Smooth muscle cell (in vitro differentiated cells): Measurements from ENCODE around the gene CDKN1A. TPM values are rescaled to one million over a fixed set of nuclear protein-coding genes. Genes with fewer than 3 reads are reported as not detected.

ENCODE experiments used
- DNase-seq: peaks from one replicate; lab custom pipeline; 2025; ENCODE audit not compliant: unreplicated experiment; lab: John Stamatoyannopoulos, UW
- H2AFZ ChIP-seq: fragments of 200-600 bp; sonication (generic); 2 replicates; pipeline ENCODE4 v1.6.0; 2016; ENCODE audit warnings: antibody characterized with exemption, low read depth, mild to moderate bottlenecking
- H3F3A ChIP-seq: fragments of 200-600 bp; sonication (generic); 2 replicates; pipeline ENCODE4 v1.6.0; 2017; ENCODE audit warnings: antibody characterized with exemption, low read depth
- H3K27ac ChIP-seq: fragments of 200-600 bp; sonication (generic); 2 replicates; pipeline ENCODE4 v1.5.1; 2016; ENCODE audit warnings: low read depth, mild to moderate bottlenecking
- H3K27me3 ChIP-seq: fragments of 200-600 bp; sonication (generic); 2 replicates; pipeline ENCODE4 v1.6.1; 2016; ENCODE audit warnings: low read depth, mild to moderate bottlenecking
- H3K36me3 ChIP-seq: fragments of 200-600 bp; sonication (generic); 2 replicates; pipeline ENCODE4 v1.5.1; 2016; ENCODE audit warnings: low read depth
- H3K4me1 ChIP-seq: fragments of 200-600 bp; sonication (generic); 2 replicates; pipeline ENCODE4 v1.5.1; 2016; ENCODE audit warnings: low read depth
- H3K4me2 ChIP-seq: fragments of 200-600 bp; sonication (generic); 2 replicates; pipeline ENCODE4 v1.6.0; 2016; ENCODE audit warnings: mild to moderate bottlenecking
- H3K4me3 ChIP-seq: fragments of 200-600 bp; sonication (generic); 2 replicates; pipeline ENCODE4 v1.5.1; 2016; ENCODE audit warnings: mild to moderate bottlenecking
- H3K79me2 ChIP-seq: fragments of 200-600 bp; sonication (generic); 2 replicates; pipeline ENCODE4 v1.6.0; 2016; ENCODE audit warnings: low read depth, mild to moderate bottlenecking
- H3K9ac ChIP-seq: fragments of 200-600 bp; sonication (generic); 2 replicates; pipeline ENCODE4 v1.6.0; 2016; ENCODE audit warnings: low read depth
- H3K9me3 ChIP-seq: fragments of 200-600 bp; sonication (generic); replicated peaks from 2 replicates; pipeline ENCODE4 v1.5.1; 2016; ENCODE audit warnings: low read depth
- H4K20me1 ChIP-seq: fragments of 200-600 bp; sonication (generic); 2 replicates; pipeline ENCODE4 v1.6.0; 2016; ENCODE audit warnings: low read depth
- WGBS: methylation state at CpG from one replicate; pipeline ENCODE4 v1.1.7; 2016; ENCODE audit warnings: low lambda C conversion rate; 5-methylcytosine and 5-hydroxymethylcytosine counted together
- polyA plus RNA-seq: library from polyadenylated mRNA; unstranded; fragments of >200 nt; fragmentation: Nextera tagmentation; extraction: Ambion mirVana; gene quantifications from 2 replicates; pipeline ENCODE4 v1.2.1, GENCODE V29; 2016
- total RNA-seq: library from RNA; depleted of rRNA; stranded (reverse); fragments of >200 nt; gene quantifications from 2 replicates; pipeline ENCODE4 v1.2.3, GENCODE V29; 2014
- TF ChIP-seq, protein P1 (sequence below): fragments of 200-600 bp; sonication (generic); IDR thresholded peaks from 2 replicates; pipeline ENCODE4 v1.5.1; 2017; ENCODE audit warnings: borderline replicate concordance, mild to moderate bottlenecking, antibody characterized with exemption; ENCODE audit not compliant: insufficient read depth, poor library complexity, severe bottlenecking

The CDKN1A gene
- total and polyA plus RNA-seq, 2 experiments from 2014 or later = 859 to 1,633 TPM

DNA sequence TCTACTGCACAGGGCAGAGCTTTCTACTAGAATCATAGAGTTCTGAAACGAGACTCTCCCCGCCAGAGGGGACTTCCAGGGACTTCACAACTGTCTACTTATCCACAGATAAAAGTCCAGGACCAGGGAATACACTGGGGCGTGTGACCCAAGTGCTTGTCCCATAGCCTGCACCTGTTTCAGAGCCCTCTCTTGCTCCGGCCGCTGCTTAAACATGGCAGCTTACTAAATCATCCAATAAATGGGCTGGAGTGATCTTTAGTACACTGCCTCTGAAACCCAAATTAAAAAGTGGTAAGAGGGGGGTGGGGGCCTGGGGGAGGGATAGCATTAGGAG lies 10.2 kb downstream of the CDKN1A start:
- Histone ChIP-seq H3K9ac (no peak overlapping the region), H3K79me2 (peaks cover 17% of the 10 kb centered on the region), H3K27ac (no peak overlapping the region), H3F3A (peaks cover 50% of the 10 kb centered on the region), H4K20me1 (peaks cover 67% of the 10 kb centered on the region), H3K4me1 (no peaks in the 10 kb centered on the region), H3K9me3 (no peaks in the 10 kb centered on the region), H3K4me3 (no peak overlapping the region), H3K4me2 (no peak overlapping the region), H3K36me3 (peaks cover 26% of the 10 kb centered on the region), H3K27me3 (no peaks in the 10 kb centered on the region), H2AFZ (no peak overlapping the region)
- no peak for DNase-seq
- TF ChIP-seq, protein P1, sequence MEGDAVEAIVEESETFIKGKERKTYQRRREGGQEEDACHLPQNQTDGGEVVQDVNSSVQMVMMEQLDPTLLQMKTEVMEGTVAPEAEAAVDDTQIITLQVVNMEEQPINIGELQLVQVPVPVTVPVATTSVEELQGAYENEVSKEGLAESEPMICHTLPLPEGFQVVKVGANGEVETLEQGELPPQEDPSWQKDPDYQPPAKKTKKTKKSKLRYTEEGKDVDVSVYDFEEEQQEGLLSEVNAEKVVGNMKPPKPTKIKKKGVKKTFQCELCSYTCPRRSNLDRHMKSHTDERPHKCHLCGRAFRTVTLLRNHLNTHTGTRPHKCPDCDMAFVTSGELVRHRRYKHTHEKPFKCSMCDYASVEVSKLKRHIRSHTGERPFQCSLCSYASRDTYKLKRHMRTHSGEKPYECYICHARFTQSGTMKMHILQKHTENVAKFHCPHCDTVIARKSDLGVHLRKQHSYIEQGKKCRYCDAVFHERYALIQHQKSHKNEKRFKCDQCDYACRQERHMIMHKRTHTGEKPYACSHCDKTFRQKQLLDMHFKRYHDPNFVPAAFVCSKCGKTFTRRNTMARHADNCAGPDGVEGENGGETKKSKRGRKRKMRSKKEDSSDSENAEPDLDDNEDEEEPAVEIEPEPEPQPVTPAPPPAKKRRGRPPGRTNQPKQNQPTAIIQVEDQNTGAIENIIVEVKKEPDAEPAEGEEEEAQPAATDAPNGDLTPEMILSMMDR = no peak
- WGBS = 84% methylated on average over 5 of the region's 5 CpGs

DNA sequence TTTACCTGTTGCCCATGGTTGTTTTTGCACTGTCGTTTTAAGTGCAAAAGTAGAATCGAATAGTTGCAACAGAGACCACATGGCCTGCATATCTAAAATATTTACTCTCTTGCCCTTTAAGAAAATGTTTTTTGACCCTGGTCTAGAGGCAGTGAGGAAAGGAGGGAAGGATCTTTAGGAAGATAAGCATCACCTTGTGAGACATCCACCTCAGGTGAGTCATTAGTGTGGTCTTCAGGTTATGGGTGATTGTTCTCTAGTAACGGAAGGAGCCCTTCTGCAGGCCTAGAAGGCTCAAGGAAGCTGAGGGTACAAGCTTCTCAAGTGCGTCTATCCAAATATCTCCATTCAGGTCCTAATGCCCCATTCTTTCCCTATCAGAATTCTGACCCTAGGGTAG lies 12.5 kb downstream of the CDKN1A start:
- H3F3A ChIP-seq = peaks cover 27% of the 10 kb centered on the region
- no peaks in the 10 kb centered on the region for H3K4me1 ChIP-seq
- H3K4me2 ChIP-seq = no peak overlapping the region
- peaks cover 44% of the 10 kb centered on the region for H4K20me1 ChIP-seq
- H3K4me3 ChIP-seq = no peak overlapping the region
- peaks cover 4% of the 10 kb centered on the region for H3K36me3 ChIP-seq
- H3K27ac ChIP-seq = no peak overlapping the region
- no peaks in the 10 kb centered on the region for H3K27me3 ChIP-seq
- no peaks in the 10 kb centered on the region for H3K79me2 ChIP-seq
- DNase-seq = no peak
- no peak overlapping the region for H3K9ac ChIP-seq
- 85% methylated on average over 4 of the region's 4 CpGs for WGBS
- no peaks in the 10 kb centered on the region for H3K9me3 ChIP-seq
- TF ChIP-seq, protein P1 = no peak
- no peak overlapping the region for H2AFZ ChIP-seq

DNA sequence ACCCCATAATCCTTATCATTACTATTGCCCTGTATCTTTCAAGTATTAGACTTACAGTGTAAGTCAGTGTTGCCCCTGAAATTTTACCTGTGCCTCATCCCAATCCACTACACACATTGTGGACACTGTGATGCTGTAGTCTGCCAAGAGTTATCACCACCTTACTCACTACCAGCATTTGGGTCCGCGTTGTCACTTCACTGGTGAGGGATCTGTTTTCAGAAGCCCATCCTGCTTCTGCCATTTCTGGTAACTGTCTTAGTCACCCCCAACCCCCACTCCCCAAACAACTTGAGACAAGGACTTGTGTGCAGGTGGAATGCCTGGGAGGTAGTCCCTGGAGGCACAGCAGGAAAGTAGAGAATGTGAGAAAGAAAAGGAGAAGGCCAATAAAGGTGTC lies 13.1 kb downstream of the CDKN1A start:
- Histone ChIP-seq H3K4me1 (no peaks in the 10 kb centered on the region), H2AFZ (no peak overlapping the region), H3K27ac (no peak overlapping the region), H3K36me3 (peaks cover 3% of the 10 kb centered on the region), H3F3A (peaks cover 21% of the 10 kb centered on the region), H4K20me1 (peaks cover 38% of the 10 kb centered on the region), H3K4me2 (no peak overlapping the region), H3K4me3 (no peak overlapping the region), H3K9me3 (no peaks in the 10 kb centered on the region), H3K79me2 (no peaks in the 10 kb centered on the region), H3K9ac (no peak overlapping the region), H3K27me3 (no peaks in the 10 kb centered on the region)
- no peak for DNase-seq
- 92% methylated on average over 2 of the region's 2 CpGs for WGBS
- TF ChIP-seq, protein P1 = no peak

DNA sequence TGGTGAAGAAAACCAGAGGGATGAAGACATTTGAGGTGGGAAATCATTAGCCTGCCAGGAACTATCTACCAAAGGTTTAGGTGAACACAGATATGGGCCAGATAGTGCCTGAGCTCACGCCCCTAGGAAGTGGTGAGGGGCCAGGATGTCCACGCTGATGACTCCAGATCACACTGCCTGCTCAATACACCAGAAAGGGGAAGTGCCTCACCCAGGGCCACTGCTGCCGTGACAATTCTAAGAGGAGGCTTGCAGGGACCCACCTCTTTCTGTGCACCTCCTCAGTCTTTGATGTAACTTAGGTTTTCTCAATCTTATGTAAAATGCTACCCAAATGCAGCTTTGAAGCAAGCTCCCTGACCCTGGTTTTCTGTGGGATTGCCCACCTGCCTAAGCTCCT lies 13.7 kb downstream of the CDKN1A start:
- Histone ChIP-seq H3K27me3 (no peaks in the 10 kb centered on the region), H3K4me1 (no peaks in the 10 kb centered on the region), H3K36me3 (peaks cover 3% of the 10 kb centered on the region), H3F3A (peaks cover 14% of the 10 kb centered on the region), H3K4me3 (no peak overlapping the region), H3K4me2 (no peak overlapping the region), H3K79me2 (no peaks in the 10 kb centered on the region), H3K9me3 (no peaks in the 10 kb centered on the region), H4K20me1 (peaks cover 32% of the 10 kb centered on the region), H2AFZ (no peak overlapping the region), H3K27ac (no peak overlapping the region), H3K9ac (no peak overlapping the region)
- 90% methylated on average over 3 of the region's 3 CpGs for WGBS
- TF ChIP-seq, protein P1 = no peak
- DNase-seq = no peak
